MCF 10A (cell line): ENCODE data around the gene HMGN4. TPM values are rescaled to one million over a fixed set of nuclear protein-coding genes. Genes with fewer than 3 reads are reported as not detected.

Experiments
- BruUV-seq: library from RNA; stranded (reverse); fragments of 400-500 nt; replicated peaks from 2 replicates; lab custom pipeline; 2021; lab: Mats Ljungman, UMichigan
- CTCF ChIA-PET: fragments of 300-600 bp; sonication (Branson Sonifier 250); formaldehyde crosslinking; extraction: SDS; loops from one replicate; lab custom pipeline; 2021; ENCODE audit warnings: antibody characterized with exemption, inconsistent platforms; lab: Yijun Ruan, JAX
- POLR2A ChIA-PET: fragments of 300-600, 350-650 bp; sonication (Branson Sonifier 250); formaldehyde crosslinking; extraction: SDS; loops from one replicate; lab custom pipeline; 2020; ENCODE audit warnings: antibody characterized with exemption, inconsistent platforms; lab: Yijun Ruan, JAX
- DNase-seq: peaks from one replicate; pipeline ENCODE4 v3.0.0-alpha.2; 2018; ENCODE audit not compliant: unreplicated experiment
- H3K27ac Mint-ChIP-seq: one replicate; pipeline ENCODE4 v1.8.0; 2022; ENCODE audit warnings: mild to moderate bottlenecking, low read depth, mixed read lengths; ENCODE audit not compliant: unreplicated experiment
- H3K27me3 Mint-ChIP-seq: one replicate; pipeline ENCODE4 v1.8.0; 2022; ENCODE audit warnings: mixed read lengths; ENCODE audit not compliant: insufficient read depth, unreplicated experiment
- H3K36me3 Mint-ChIP-seq: one replicate; pipeline ENCODE4 v1.8.0; 2022; ENCODE audit warnings: mild to moderate bottlenecking, moderate library complexity, mixed read lengths; ENCODE audit not compliant: insufficient read depth, unreplicated experiment
- H3K4me1 Mint-ChIP-seq: one replicate; pipeline ENCODE4 v1.8.0; 2022; ENCODE audit warnings: mixed read lengths; ENCODE audit not compliant: insufficient read depth, unreplicated experiment
- H3K4me3 Mint-ChIP-seq: one replicate; pipeline ENCODE4 v1.8.0; 2022; ENCODE audit warnings: mild to moderate bottlenecking, moderate library complexity, mixed read lengths; ENCODE audit not compliant: unreplicated experiment
- H3K9me3 Mint-ChIP-seq: one replicate; pipeline ENCODE4 v1.8.0; 2022; ENCODE audit warnings: mixed read lengths; ENCODE audit not compliant: unreplicated experiment
- intact Hi-C: fragments of 100-400 bp; cut with micrococcal nuclease; formaldehyde crosslinking; loops from 2 replicates; pipeline ENCODE4 v1.14.1; 2022
- total RNA-seq: library from RNA; stranded (reverse); gene quantifications from 2 replicates; pipeline ENCODE4 v1.2.3, GENCODE V29; 2022
- TF ChIP-seq, protein P1 (sequence below): fragments of 200-600 bp; IDR thresholded peaks from one replicate; pipeline ENCODE4 v1.8.0; 2022; ENCODE audit warnings: antibody characterized with exemption, mild to moderate bottlenecking; ENCODE audit not compliant: unreplicated experiment

Gene HMGN4
- total RNA-seq, 1 experiment from 2014 or later = 71.7 TPM

- CTCF ChIA-PET = interaction anchor here (0.9 kb wide), 1 partner anchor 213 kb away, joined by 4 read pairs; no protein-coding TSS in a partner anchor
- no peaks in the 10 kb centered on the region for H3K9me3 Mint-ChIP-seq
- no TSS peak for BruUV-seq
- peak; percentile 53 for DNase-seq
- POLR2A ChIA-PET = interaction anchor here (0.7 to 7.2 kb wide), 7 partner anchors 17 to 245 kb away, joined by 3 to 76 read pairs (median 4); partner anchors contain the start of genes HMGN4 and ZNF322
- intact Hi-C loops = loop anchor here (2.0 to 5.0 kb wide), 2 partner anchors 213 to 224 kb away; no protein-coding TSS in a partner anchor
- peaks cover 21% of the 10 kb centered on the region for H3K4me1 Mint-ChIP-seq
- no peaks in the 10 kb centered on the region for H3K27me3 Mint-ChIP-seq
- peaks cover 7% of the 10 kb centered on the region for H3K36me3 Mint-ChIP-seq
- H3K4me3 Mint-ChIP-seq = no peak overlapping the region
- TF ChIP-seq, protein P1, sequence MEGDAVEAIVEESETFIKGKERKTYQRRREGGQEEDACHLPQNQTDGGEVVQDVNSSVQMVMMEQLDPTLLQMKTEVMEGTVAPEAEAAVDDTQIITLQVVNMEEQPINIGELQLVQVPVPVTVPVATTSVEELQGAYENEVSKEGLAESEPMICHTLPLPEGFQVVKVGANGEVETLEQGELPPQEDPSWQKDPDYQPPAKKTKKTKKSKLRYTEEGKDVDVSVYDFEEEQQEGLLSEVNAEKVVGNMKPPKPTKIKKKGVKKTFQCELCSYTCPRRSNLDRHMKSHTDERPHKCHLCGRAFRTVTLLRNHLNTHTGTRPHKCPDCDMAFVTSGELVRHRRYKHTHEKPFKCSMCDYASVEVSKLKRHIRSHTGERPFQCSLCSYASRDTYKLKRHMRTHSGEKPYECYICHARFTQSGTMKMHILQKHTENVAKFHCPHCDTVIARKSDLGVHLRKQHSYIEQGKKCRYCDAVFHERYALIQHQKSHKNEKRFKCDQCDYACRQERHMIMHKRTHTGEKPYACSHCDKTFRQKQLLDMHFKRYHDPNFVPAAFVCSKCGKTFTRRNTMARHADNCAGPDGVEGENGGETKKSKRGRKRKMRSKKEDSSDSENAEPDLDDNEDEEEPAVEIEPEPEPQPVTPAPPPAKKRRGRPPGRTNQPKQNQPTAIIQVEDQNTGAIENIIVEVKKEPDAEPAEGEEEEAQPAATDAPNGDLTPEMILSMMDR = no peak
- H3K27ac Mint-ChIP-seq = no peak overlapping the region
Measured at GRCh38 chr6:26554697-26555504, 16.7 kb downstream of the HMGN4 start.

GRCh38 chr6:26555505-26556262 is 17.5 kb downstream of the HMGN4 start:
- CTCF ChIA-PET = interaction anchor here (0.6 kb wide), 1 partner anchor 19 kb away, joined by 4 read pairs; no protein-coding TSS in a partner anchor
- Mint-ChIP-seq H3K4me3 (peak overlapping the region; percentile 29), H3K36me3 (peaks cover 7% of the 10 kb centered on the region), H3K9me3 (no peaks in the 10 kb centered on the region), H3K4me1 (peaks cover 21% of the 10 kb centered on the region), H3K27me3 (no peaks in the 10 kb centered on the region), H3K27ac (no peak overlapping the region)
- POLR2A ChIA-PET = interaction anchor here (0.5 to 7.2 kb wide), 9 partner anchors 13 to 818 kb away, joined by 3 to 76 read pairs (median 3); partner anchors contain the start of genes HMGN4 and ZNF322
- TF ChIP-seq, protein P1 = no peak
- no peak for DNase-seq
- intact Hi-C loops = loop anchor here (1.0 to 2.0 kb wide), 3 partner anchors 13 to 225 kb away; no protein-coding TSS in a partner anchor
- BruUV-seq = no TSS peak

DNA sequence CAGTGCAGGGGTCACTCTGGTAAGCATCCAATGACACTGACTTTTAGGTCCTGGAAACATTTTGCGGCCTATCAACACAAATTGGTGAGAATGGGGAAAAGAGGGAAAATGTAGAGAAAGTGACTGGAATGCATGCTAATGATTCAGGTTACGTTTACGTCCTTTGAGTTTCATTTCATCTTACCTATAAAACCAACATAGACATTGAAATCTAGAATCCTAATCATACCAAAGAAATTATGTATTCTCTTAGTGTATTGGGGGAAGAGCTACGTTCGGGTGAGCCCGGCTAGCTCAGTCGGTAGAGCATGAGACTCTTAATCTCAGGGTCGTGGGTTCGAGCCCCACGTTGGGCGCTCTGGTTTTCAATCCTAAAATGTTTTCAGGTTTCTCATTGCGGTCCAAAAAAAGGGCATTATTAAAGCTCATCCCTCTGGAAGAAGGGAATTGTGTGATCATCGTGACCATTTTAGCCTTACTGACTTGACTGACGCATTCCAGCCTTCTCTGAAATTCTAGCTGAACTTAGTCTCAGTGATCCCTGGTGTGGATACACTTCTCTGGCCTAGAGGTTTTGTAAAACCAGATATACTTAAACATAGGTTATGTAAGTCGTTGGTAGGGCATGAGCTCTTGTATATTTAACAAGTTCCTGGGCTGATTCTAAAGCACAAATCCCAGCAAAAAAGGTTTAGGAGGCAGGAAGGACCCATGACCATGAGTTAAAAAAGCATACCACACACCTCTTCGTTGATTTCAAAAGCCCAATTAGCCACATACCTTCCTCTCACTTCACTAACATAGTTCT is 18.3 kb downstream of the HMGN4 start:
- intact Hi-C loops = loop anchor here (1.0 kb wide), 2 partner anchors 12 to 16 kb away; no protein-coding TSS in a partner anchor
- H3K9me3 Mint-ChIP-seq = no peaks in the 10 kb centered on the region
- peak overlapping the region; percentile 29 for H3K4me3 Mint-ChIP-seq
- H3K27ac Mint-ChIP-seq = peak overlapping the region; percentile 33
- no peaks in the 10 kb centered on the region for H3K27me3 Mint-ChIP-seq
- peaks cover 21% of the 10 kb centered on the region for H3K4me1 Mint-ChIP-seq
- TF ChIP-seq, protein P1 = no peak
- POLR2A ChIA-PET = interaction anchor here (0.5 to 7.2 kb wide), 13 partner anchors 10 to 818 kb away, joined by 3 to 76 read pairs (median 3); partner anchors contain the start of gene HMGN4
- DNase-seq = peak; percentile 75
- TSS peak; percentile 97 for BruUV-seq
- peaks cover 7% of the 10 kb centered on the region for H3K36me3 Mint-ChIP-seq
- CTCF ChIA-PET = interaction anchor here (0.6 to 1.0 kb wide), 3 partner anchors 20 to 235 kb away, joined by 3 to 4 read pairs (median 4); no protein-coding TSS in a partner anchor
